Measurements from ENCODE around the gene U2AF1L4. TPM values are rescaled to one million over a fixed set of nuclear protein-coding genes. Genes with fewer than 3 reads are reported as not detected.

U2AF1L4 gene
- total RNA-seq, 1 donor from 2014 or later = not detected

DNA sequence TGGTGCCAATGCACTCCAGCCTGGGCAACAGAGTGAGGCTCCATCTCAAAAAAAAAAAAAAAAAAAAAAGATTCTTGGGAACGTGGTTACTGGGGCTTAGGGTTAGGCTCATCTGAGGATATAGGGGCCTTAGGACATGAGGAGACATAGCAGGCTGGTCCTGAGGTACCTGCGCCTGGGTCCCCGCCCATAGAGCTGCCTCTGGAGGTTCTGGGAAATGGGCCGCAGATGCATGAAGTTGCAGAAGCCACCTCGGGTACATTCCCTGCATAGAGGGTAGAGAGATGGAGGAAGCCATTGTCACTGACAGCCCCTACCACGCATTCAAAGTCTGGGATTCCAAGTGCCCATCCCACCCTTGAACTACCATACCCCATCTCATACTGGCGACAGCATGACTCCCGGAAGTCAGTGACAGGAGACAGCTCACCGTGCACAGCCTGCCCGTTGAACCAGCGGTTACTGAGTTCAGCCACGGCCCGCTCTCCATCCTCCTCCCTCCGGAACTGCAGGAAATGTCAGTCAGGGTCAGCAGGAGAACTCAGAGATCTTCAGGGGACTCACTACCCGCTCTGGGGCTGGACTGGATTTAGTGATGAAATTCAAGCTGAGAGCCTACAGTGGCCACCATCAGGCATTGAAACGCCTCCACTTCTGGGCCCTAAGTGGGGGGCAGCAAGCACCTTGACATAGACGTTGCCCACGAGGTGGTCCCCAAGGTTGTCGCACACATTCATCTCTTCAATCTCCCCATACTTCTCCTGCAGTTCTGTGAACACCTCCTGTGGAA is 1.4 kb downstream of the U2AF1L4 start:
- Histone ChIP-seq H3K36me3 (no peaks in the 10 kb centered on the region), H3K9me3 (no peaks in the 10 kb centered on the region), H3K27me3 (no peaks in the 10 kb centered on the region), H3K27ac (peak overlapping the region; percentile 99 to 100), H3K4me3 (peak overlapping the region in 1 of 2 donors; percentile 74), H3K4me1 (peaks cover 10 to 29% of the 10 kb centered on the region in 2 donors)
- DNase-seq (ENCODE audit: low spot score in 2 of 2) = no peak
- TF ChIP-seq, protein P1, sequence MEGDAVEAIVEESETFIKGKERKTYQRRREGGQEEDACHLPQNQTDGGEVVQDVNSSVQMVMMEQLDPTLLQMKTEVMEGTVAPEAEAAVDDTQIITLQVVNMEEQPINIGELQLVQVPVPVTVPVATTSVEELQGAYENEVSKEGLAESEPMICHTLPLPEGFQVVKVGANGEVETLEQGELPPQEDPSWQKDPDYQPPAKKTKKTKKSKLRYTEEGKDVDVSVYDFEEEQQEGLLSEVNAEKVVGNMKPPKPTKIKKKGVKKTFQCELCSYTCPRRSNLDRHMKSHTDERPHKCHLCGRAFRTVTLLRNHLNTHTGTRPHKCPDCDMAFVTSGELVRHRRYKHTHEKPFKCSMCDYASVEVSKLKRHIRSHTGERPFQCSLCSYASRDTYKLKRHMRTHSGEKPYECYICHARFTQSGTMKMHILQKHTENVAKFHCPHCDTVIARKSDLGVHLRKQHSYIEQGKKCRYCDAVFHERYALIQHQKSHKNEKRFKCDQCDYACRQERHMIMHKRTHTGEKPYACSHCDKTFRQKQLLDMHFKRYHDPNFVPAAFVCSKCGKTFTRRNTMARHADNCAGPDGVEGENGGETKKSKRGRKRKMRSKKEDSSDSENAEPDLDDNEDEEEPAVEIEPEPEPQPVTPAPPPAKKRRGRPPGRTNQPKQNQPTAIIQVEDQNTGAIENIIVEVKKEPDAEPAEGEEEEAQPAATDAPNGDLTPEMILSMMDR (IDR thresholded peaks at IDR 0.05) = no peak
- intact Hi-C loops (cut with DNase I) = loop anchor here (1.0 to 10.0 kb wide), 8 partner anchors 27 to 599 kb away; partner anchors contain the start of genes ARHGAP33, ETV2, FXYD7 and OVOL3

DNA sequence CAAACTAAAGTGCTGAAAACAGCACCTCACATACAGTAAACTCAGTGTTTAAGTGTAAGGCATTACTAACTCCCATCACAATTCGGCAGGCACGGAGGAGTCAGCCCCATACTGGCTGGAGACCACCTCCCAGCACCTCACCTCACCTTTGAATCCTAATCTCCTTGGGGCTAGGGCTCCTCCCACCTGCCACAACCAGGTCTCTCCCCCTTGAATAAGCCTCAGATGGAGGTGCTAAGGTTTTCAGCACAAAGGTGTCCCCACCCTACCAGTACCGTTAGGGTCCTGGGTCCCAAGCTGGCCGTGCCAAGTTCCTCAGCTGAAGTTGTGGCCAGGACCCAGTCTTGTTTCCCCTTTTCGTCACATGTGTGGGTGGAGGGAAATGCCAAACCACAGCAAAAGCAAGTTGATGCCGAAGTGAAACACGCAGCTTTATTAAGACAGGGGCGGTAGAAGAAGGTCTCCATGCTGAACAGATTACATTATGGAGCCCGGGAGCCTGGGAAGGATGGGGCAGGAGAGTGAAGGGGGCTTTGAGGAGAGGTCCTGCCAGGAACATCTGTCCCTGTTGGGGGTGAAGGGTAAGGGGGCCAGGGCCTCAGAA is 3.0 kb downstream of the U2AF1L4 start, which contains the start of gene IGFLR1:
Gene IGFLR1 (minus strand): TSS at position 332 of the 604 bp plus-strand sequence. CDS start 1,272 bp downstream, outside the sequence.
- TF ChIP-seq, protein P1 (IDR thresholded peaks at IDR 0.05) = no peak
- DNase-seq (ENCODE audit: low spot score in 2 of 2) = no peak
- intact Hi-C loops (cut with DNase I) = loop anchor here (5.0 to 10.0 kb wide), 5 partner anchors 100 to 597 kb away; partner anchors contain the start of genes ETV2, FXYD7, OVOL3 and POLR2I
- Histone ChIP-seq H3K27me3 (no peaks in the 10 kb centered on the region), H3K36me3 (peaks cover 6 to 16% of the 10 kb centered on the region in 2 donors), H3K9me3 (no peaks in the 10 kb centered on the region), H3K4me3 (peak within 1 kb of the TSS; percentile 56 to 70), H3K27ac (peak within 1 kb of the TSS; percentile 81 to 85), H3K4me1 (peaks cover 10 to 25% of the 10 kb centered on the region in 2 donors)

DNA sequence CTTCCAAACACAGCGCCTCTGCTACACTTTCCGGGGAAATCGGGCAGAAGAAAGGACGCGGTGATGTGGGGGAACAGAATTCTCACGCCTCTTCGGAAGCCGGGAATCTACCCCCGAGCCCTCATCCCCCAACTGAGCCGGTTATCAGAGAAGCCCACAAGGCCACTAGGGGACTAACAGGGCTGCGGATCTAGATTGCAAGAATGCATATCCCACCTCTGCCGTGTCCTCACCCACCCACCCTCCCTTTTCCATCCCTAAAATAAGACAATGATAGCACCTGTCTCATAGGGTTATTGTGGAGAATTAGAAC is 4.1 kb downstream of the U2AF1L4 start:
- TF ChIP-seq, protein P1 (IDR thresholded peaks at IDR 0.05) = no peak
- Histone ChIP-seq H3K27ac (peak overlapping the region; percentile 81 to 85), H3K4me1 (peaks cover 10 to 19% of the 10 kb centered on the region in 2 donors), H3K27me3 (no peaks in the 10 kb centered on the region), H3K9me3 (no peaks in the 10 kb centered on the region), H3K36me3 (peaks cover 12 to 26% of the 10 kb centered on the region in 2 donors), H3K4me3 (peak overlapping the region; percentile 56 to 70)
- DNase-seq (ENCODE audit: low spot score in 2 of 2) = no peak
- intact Hi-C loops (cut with DNase I) = loop anchor here (2.0 to 10.0 kb wide), 7 partner anchors 16 to 596 kb away; partner anchors contain the start of genes ETV2, FXYD7, HSPB6 and OVOL3

DNA sequence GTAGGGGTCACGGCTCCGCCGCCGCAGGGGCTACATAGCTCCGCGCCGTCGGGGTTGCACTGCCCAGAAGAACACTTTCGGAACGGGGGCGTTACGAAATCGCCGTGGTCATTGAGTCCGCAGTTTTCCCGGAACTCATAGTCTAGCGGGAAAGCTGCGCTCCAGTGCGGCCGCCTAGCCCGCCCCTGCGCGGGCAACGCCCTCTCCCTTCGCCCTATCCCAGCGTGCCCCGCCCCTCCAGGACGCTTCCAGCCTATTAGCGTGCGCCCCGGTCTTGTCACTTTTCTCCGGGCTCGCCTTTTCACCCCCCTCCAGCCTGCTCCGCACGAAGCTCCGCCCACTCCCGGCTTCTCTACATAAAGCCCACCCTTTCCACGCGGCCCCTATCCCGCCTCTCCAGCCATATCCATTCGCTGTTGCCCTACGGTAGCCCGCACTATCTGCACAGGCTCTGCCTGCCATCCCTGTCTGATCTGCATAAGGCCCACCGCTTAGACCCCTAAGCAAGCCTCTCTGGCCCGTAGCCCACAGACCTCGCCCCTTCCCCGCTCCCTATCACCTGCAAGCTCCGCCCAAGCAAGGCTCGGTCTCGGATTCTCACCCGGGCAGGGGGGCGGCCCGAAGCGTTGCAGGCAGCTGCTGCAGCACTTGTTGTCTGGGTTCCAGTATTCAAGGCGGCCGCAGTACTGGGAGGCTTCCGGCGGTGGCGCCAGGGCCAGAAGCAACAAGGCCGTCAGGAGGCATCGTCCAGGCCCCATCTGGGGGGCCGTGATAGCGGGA is 4.6 kb downstream of the U2AF1L4 start:
- DNase-seq (ENCODE audit: low spot score in 2 of 2) = peak; percentile 94 to 99
- intact Hi-C loops (cut with DNase I) = loop anchor here (1.0 to 10.0 kb wide), 9 partner anchors 16 to 596 kb away; partner anchors contain the start of genes ETV2, FXYD7, HSPB6 and OVOL3
- Histone ChIP-seq H3K9me3 (no peaks in the 10 kb centered on the region), H3K36me3 (peaks cover 12 to 28% of the 10 kb centered on the region in 2 donors), H3K27me3 (no peaks in the 10 kb centered on the region), H3K4me3 (peak overlapping the region; percentile 56 to 70), H3K27ac (peak overlapping the region; percentile 81 to 85), H3K4me1 (peaks cover 10 to 18% of the 10 kb centered on the region in 2 donors)
- TF ChIP-seq, protein P1 (IDR thresholded peaks at IDR 0.05) = peak; percentile 12 to 22 (median 18)

DNA sequence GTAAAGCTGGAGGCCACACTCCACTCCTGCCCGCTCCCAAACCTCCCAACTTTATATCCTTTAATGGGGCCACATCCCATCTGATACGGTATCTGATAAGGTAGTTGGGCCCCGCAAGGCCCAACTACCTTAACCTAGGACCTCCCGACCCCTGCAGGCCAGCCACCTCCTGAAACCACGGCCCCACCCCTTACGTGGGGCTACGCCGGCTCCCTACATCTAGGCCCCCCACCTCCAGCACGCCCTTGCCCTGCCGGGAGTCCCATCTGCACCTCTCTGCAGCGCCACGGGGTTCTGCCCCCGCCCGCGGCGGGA is 5.2 kb downstream of the U2AF1L4 start:
- Histone ChIP-seq H3K4me1 (peaks cover 10 to 18% of the 10 kb centered on the region in 2 donors), H3K36me3 (peaks cover 16 to 34% of the 10 kb centered on the region in 2 donors)
- intact Hi-C loops (cut with DNase I) = loop anchor here (1.0 to 10.0 kb wide), 9 partner anchors 17 to 595 kb away; partner anchors contain the start of genes ETV2, FXYD7, HSPB6 and OVOL3

More for the DNA sequence above, 5.2 kb downstream of the U2AF1L4 start:
- TF ChIP-seq, protein P1 (IDR thresholded peaks at IDR 0.05) = no peak
- peak overlapping the region; percentile 56 to 70 for H3K4me3 ChIP-seq
- H3K27me3 ChIP-seq = no peaks in the 10 kb centered on the region
- peak overlapping the region; percentile 78 for H3K27ac ChIP-seq
- no peak for DNase-seq (ENCODE audit: low spot score in 2 of 2)
- H3K9me3 ChIP-seq = no peaks in the 10 kb centered on the region

Data from ascending aorta (tissue), 2 donors.